ENCODE results near the gene PANK3.

- TF ChIP-seq, protein P1, sequence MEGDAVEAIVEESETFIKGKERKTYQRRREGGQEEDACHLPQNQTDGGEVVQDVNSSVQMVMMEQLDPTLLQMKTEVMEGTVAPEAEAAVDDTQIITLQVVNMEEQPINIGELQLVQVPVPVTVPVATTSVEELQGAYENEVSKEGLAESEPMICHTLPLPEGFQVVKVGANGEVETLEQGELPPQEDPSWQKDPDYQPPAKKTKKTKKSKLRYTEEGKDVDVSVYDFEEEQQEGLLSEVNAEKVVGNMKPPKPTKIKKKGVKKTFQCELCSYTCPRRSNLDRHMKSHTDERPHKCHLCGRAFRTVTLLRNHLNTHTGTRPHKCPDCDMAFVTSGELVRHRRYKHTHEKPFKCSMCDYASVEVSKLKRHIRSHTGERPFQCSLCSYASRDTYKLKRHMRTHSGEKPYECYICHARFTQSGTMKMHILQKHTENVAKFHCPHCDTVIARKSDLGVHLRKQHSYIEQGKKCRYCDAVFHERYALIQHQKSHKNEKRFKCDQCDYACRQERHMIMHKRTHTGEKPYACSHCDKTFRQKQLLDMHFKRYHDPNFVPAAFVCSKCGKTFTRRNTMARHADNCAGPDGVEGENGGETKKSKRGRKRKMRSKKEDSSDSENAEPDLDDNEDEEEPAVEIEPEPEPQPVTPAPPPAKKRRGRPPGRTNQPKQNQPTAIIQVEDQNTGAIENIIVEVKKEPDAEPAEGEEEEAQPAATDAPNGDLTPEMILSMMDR (IDR thresholded peaks at IDR 0.05), result no peak
- TF ChIP-seq POLR2A (IDR thresholded peaks at IDR 0.05), result no peak
Observed at GRCh38 chr5:168529374-168530234, 49.6 kb downstream of the PANK3 start.
